ENCODE data around the gene NFATC4.
"Not testable (repeated sequence)": the region's sequence is repeated elsewhere in the genome, so short reads cannot be mapped to it uniquely, and the experiment has no call there.

Gene NFATC4

GRCh38 chr14:24387009-24387345 is 19.0 kb downstream of the NFATC4 start:
- TF ChIP-seq CTCF (IDR thresholded peaks at IDR 0.05; ENCODE audit: low read depth, low read length, missing control alignments) = no peak
- no peak for DNase-seq (ENCODE audit: low read depth)
- H3K4me3 ChIP-seq (ENCODE audit: low read depth, low read length) = no peak overlapping the region

- not testable (repeated sequence) for DNase-seq (ENCODE audit: low read depth); H3K4me3 ChIP-seq (ENCODE audit: low read depth, low read length)
Observed at GRCh38 chr14:24387579-24387978, 19.6 kb downstream of the NFATC4 start.

GRCh38 chr14:24388474-24389179 is 20.6 kb downstream of the NFATC4 start:
- DNase-seq (ENCODE audit: low read depth) = no peak
- TF ChIP-seq CTCF (IDR thresholded peaks at IDR 0.05; ENCODE audit: low read depth, low read length, missing control alignments) = no peak
- H3K4me3 ChIP-seq (ENCODE audit: low read depth, low read length) = no peak overlapping the region

GRCh38 chr14:24389226-24389848 is 21.4 kb downstream of the NFATC4 start:
- DNase-seq (ENCODE audit: low read depth) = no peak
- no peak for TF ChIP-seq CTCF (IDR thresholded peaks at IDR 0.05; ENCODE audit: low read depth, low read length, missing control alignments)
- no peak overlapping the region for H3K4me3 ChIP-seq (ENCODE audit: low read depth, low read length)

GRCh38 chr14:24390701-24391468 is 22.9 kb downstream of the NFATC4 start:
- no peak overlapping the region for H3K4me3 ChIP-seq (ENCODE audit: low read depth, low read length)
- DNase-seq (ENCODE audit: low read depth) = no peak
- no peak for TF ChIP-seq CTCF (IDR thresholded peaks at IDR 0.05; ENCODE audit: low read depth, low read length, missing control alignments)

- no peak overlapping the region for H3K4me3 ChIP-seq (ENCODE audit: low read depth, low read length)
- DNase-seq (ENCODE audit: low read depth) = no peak
Observed at GRCh38 chr14:24392325-24393091, 24.5 kb downstream of the NFATC4 start.

More at GRCh38 chr14:24392325-24393091, 24.5 kb downstream of the NFATC4 start:
- TF ChIP-seq CTCF (IDR thresholded peaks at IDR 0.05; ENCODE audit: low read depth, low read length, missing control alignments) = no peak
